GM19099 (cell line): ENCODE data around the gene FAM184B.

ENCODE experiments used
- POLR2A ChIP-seq: IDR thresholded peaks from 3 replicates; pipeline ENCODE4 v1.6.1; 2011; ENCODE audit warnings: low read depth; ENCODE audit not compliant: insufficient read length; ENCODE audit errors: extremely low read depth

The FAM184B gene

DNA sequence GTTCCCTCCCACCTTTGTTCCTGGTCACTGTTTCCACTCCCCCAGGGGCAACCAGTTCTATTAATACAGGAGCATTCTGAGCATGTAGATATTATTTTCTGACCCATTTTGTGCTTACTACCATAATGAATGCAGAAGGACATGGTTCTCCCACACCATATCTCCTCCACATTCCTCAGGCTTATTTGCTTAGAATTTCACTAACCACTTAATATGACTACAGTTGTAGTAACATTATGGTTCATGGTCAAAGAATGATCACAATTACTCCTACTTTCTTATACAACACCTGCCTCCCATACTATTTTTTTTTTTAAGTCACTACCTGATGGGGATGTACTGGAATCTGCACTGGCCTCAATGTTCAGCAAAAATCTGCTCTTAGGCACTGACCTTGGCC is 7.5 kb upstream of the FAM184B start:
- TF ChIP-seq POLR2A: no peak

DNA sequence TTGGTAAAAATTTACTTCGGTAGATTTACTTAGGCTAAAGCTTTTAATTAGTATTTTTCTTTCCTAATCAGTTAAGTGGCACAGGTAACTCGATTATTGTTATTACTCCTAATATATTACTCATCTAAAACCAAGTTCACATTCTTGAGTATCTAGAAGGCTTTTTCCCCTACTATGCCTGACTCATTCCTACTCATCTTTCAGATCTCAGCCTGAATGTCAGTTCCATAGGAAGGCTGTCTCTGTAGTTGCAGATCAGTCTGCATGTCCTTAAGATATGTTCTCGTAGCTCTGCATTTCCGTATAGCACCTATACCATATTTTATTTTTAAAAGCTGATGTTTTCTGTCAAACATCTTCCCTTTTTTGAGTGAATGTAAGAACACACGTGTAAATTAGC is 5.9 kb upstream of the FAM184B start:
- no peak for TF ChIP-seq POLR2A

DNA sequence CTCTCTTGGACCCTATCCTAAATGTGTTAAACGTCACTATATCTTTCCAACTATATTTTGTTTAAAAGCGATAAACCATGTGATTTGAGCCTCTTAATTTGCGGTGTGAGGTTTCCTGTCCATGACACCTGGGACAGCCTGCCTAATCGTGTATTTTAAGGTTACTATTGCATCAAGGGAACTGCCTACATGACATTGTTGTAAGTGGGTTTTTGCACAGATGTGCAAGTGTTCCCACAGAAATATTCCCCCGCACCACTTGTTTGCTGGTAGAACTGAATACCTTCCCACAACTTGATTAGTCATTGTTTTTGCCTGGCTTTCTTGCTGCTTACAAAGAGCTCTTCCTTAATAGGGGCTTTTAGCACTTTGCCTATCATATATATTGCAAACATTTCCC is 5.1 kb upstream of the FAM184B start:
- no peak for TF ChIP-seq POLR2A

DNA sequence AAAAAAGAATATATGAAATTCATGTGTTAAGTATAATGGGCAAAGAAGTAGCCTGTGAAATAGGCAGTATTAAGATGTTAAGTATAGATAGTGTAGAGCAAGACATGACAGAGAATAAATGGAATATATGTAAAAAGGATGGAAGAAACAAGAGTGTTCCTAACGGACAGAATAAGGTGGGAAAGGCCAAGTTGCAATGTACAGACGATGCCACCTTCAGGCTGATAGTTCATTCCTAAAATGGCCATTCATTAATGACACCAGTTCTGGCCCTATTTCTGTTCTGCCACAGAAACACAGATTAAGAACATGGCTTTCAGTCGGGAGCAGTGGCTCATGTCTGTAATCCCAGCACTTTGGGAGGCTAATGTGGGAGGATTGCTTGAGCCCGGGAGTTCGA is 4.4 kb upstream of the FAM184B start:
- no peak for TF ChIP-seq POLR2A

DNA sequence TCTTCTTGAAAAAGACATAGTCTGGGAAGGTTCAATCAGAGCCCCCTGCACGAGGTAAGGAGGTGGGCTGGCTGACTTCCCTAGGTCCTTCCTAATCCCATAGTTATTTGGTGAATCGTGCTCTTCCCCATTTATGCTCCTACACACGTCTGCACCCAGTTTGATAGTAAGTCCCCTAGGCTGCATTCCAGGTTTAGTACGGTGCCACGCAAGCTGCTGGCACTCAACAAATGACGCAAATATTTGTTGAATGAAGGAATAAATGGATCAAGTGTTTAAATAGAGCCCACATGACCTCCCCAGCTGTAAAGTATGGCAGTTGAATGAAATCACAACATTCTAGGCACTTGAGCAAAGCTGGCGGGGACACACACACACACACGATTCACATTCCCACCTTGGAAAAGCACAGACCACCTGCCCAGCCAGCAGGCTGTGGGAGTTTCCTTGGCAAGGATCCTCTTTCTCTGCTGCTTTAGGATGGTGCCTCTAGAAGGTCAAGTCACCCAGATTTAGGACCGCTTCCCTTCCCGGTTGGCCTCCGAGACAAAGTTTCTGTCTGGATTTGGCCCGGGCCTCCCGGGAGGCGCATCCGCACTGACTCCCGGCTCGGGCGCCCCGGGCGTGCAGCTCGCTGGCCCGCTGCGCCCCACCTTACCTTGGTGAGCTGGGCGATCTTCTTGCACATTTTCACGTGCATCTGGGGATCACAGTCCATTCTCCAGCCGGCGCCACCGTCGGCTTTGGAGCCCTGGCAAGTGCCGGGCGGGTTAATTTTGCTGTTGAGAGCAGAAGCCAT is 721 bp downstream of the FAM184B start:
- no peak for TF ChIP-seq POLR2A

DNA sequence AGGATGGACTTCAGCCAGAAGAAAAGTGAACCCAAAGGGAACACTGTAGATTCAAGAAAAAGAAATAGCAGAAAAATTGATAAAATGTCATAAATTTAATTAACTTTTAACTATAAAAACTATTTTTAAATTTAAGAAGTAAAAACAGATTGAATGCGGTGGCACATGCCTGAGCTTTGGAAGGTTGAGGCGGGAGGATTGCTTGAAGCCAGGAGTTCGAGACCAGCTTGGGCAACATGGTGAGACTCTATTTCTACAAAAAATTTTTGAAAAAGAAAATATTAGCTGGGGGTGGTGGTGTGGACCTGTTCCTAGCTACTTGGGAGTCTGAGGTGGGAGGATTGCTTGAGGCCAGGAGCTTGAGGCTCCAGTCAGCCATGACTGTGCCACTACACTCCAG is 3.0 kb downstream of the FAM184B start:
- TF ChIP-seq POLR2A: no peak

DNA sequence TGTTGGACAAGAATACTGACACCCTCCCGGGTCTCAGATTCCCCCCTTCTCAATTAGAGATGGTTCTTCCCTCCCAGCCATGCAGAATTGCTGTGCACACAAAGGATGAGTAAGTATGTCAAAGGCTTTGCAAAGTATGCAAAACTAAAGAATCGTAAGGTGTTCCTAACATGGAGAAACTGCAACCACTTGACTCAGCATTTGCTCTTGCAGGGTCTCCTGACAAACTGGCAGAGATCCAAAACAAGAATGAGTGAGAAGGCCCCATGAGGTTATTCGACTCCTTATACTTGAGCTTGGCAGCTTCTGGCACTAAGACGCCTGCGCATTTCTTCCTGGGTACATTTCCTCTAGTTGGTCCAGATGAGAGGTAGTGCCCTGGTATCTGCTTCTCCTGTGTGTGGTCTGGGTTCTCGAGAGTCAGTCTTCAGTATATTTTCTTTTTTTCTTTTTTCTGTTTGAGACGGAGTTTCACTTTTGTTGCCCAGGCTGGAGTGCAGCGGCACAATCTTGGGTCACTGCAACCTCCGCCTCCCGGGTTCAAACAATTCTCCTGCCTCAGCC is 8.2 kb downstream of the FAM184B start:
- no peak for TF ChIP-seq POLR2A

DNA sequence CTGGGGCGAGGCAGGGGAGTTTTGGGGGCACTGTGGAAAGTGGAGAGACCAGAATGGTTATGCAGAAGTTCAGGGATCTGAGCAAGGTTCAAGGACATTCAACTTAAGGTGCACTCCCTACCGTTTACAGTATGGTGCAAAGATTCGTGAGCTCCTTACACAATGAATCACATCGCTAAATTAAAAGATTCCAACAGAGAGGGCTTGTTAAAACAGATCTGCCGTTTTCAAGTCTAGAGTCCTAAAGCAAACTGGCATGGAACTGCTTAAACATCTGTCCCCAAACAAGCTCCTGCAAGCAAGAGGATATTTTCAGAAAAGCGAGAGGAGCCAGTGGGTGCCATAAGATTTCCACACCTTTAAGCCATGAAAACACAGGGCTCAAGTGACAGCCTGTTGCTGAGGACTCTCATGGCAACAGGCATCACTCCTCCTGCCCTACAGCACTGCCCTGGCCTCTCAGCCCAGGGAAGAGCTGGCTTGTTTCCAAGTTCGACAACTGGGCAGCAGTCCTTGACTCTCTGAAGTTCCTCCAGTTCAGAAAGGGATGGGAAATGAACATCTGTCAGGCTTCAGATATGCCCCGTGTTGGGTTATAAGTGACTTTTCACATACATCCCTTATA is 10.0 kb downstream of the FAM184B start:
- no peak for TF ChIP-seq POLR2A

DNA sequence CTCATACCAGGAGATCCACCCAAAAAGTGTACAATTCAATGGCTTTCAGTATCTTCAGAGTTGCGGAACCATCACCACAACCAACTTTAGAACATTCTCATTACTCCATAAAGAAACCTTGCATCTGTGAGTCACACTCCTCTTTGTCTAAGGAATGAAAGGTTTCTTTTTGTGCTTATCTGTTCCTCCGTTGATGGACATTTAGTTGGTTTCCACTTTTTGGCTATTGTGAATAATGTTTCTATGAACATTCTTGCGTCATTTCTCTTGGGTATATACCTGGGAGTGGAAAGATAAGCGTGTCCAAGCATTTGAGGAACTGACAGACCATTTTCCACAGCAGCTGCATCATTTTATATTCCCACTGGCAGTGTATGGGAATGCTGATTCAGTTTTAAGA is 10.6 kb downstream of the FAM184B start:
- TF ChIP-seq POLR2A: no peak

DNA sequence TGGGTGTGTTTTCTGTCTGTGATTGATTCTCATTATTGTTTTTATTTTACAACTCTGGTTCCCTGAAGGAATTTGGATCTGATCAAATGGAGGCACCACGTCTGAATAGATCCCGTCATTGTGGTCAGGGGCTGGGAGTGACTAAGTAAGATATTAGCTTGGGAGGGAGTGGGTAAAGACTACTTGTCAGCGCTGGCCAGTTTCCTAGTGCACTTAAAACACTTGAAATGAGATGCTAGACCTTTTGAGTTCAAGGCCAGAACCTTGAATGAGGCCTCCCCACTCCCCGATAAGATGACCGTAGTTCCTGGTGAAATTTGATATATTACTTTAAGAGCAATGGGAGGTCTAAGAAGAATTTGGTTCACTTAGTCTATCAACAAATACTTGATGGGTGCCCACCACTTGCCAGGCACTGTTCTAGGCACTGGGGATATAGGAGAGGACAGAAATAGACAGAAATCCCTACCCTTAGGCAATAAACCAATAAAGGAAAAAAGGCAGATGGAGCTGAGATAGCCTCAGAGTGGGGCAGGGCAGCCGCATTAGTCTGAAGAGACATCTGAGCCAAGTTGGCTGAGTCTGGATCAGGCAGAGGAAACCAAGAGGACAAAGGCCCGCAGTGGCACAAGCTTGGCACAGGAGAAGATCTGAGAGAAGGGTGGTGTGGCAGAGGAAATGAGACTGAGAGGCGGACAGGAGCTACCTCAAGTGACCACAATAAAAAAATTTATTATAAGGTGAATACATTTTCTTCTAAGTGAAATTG is 11.8 kb downstream of the FAM184B start:
- no peak for TF ChIP-seq POLR2A

DNA sequence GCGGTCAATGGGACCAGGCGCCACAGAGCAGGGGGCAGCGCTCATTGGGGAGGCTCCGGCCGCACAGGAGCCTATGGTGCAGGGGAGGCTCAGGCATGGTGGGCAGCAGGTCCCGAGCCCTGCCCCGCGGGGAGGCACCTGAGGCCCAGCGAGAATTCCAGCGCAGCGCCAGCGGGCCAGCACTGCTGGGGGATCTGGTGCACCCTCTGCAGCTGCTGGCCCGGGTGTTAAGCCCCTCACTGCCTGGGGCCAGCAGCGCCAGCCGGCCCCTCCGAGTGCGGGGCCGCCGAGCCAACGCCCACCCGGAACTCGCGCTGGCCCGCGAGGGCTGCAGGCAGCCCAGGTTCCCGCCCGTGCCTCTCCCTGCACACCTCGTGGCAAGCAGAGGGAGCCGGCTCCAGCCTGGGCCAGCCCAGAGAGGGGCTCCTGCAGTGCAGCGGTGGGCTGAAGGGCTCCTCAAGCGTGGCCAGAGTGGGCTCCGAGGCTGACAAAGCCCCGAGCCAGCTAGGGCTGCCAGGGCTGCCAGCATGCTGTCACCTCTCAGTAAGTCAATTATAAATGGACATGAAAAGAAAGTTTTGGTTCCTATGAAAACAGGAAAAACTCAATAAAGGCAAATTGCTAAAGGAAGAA is 14.5 kb downstream of the FAM184B start:
- no peak for TF ChIP-seq POLR2A

DNA sequence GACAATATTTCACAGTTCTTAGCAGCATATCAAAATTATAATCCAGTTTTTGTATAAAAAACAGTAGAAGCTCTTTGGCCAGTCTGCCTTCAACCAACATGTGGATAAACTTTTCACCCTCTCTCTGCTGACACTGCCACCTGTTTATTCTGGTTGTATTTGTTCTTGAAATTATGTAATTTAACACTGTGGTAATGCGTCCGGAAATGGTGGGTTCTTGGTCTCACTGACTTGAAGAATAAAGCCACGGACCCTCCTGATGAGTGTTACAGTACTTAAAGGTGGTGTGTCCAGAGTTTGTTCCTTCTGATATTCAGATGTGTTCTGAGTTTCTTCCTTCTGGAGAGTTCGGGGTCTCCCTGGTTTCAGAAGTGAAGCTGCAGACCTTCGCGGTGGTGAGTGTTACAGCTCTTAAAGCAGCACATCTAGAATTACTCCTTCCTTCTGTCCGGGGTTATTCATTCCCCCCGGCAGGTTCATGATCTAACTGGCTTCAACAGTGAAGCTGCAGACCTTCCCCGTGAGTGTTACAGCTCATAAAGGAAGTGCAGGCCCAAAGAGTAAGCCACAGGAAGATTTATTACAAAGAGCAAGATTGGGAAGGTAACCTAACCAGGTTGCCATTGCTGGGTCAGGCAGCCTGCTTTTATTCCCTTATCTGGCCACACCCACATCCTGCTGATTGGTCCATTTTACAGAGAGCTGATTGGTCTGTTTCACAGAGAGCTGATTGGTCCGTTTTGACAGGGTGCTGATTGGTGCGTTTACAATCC is 15.7 kb downstream of the FAM184B start:
- TF ChIP-seq POLR2A: no peak

DNA sequence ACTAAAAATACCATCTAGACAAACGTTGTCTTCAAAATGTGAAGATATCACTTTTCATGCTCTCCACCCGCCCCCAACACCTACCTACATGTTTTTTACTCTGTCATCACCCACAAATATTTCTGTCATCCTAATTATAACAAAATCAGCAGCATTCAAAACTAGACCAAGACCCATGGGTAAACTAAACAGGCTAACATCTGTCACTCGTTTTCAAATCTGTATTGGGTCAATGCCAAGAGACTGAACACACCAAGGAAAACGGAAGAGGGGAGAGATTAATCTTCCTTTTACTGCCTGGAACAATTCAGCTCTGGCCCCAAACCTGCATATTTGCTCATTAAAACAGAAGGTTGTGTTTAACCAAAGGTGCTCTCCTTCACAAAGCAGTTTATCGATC is 17.5 kb downstream of the FAM184B start:
- no peak for TF ChIP-seq POLR2A

DNA sequence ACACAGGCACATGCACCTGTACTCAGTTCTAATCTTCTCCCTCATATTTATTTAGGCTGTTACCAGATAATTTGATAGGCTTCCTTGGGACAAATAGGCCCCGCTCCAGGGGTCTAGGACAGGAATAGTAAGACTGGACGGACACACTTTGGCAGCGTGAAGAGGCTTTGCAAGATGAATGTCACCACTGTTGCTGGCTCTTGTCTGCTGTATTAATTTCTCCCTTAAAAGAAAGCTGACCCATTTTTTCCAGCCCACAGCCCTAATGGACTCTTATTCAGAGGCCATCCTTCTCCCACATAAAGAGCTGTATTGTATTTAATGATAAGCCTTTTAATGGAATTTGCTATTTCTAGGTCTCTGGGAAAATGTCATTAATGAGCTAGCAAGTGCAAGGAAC is 18.0 kb downstream of the FAM184B start:
- TF ChIP-seq POLR2A: no peak
